ENCODE measurements around the gene SMYD1.

- TF ChIP-seq CTCF (IDR thresholded peaks at IDR 0.05) (no peak), EP300 (IDR thresholded peaks at IDR 0.05) (no peak), POLR2AphosphoS5 (IDR thresholded peaks at IDR 0.05) (no peak)
Observed at GRCh38 chr2:88019985-88020384, 47.6 kb upstream of the SMYD1 start.

Measured in stomach (tissue), 4 donors.